Thyroid gland (tissue), 4 donors: ENCODE results near the gene CD58.

ENCODE experiments used
- POLR2A ChIP-seq, 2 donors: fragments of 450-650 bp; IDR thresholded peaks; one replicate each; pipeline ENCODE4 v1.6.1; 2017; ENCODE audit warnings: antibody characterized with exemption in 2 of 2, mild to moderate bottlenecking in 2 of 2, moderate library complexity in 1 of 2
- TF ChIP-seq, protein P1 (sequence below), 6 experiments: fragments of 200-600 bp in 3 of 6; fragments of 450-650 bp in 3 of 6; sonication (generic) in 3 of 6; IDR thresholded peaks; one replicate each; pipeline ENCODE4 v1.5.1; 2016 to 2019; ENCODE audit warnings: antibody characterized with exemption in 6 of 6, mild to moderate bottlenecking in 2 of 6, inconsistent platforms in 1 of 6, moderate library complexity in 1 of 6

DNA sequence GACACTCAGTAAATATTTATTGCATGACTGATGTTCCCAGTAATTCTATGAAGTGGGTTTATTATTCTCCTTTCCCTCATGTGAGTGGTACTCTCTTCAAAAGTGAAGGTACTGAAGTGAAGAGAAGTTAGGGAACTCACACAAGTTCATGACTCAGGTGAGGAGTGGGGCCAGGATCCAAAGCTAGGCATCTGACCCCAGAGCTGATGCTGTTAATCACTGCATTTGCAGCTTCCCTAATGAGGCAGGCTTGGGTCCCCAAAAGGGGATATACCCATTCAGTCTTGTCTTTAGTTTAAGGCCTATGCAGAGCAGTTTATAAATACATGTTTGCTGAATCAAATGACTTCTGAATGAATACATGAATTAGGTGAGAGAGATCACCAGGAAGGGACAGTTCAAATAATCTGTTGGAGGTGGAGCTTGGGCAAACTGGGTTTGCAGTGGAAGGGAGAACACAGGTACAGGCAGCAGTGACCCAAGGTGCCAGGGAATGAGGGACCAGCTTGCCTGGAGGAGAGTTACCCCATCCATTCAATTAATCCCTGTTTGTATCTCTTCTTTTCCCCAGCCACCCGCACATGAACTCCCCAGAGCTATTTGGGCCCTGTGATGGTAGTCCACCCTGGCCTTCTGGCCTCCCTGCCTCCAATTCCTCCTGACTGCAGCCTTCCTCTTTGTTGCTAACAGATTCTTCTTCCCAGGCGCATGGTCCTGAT, 2.0 kb downstream of the CD58 start:
- TF ChIP-seq, protein P1, sequence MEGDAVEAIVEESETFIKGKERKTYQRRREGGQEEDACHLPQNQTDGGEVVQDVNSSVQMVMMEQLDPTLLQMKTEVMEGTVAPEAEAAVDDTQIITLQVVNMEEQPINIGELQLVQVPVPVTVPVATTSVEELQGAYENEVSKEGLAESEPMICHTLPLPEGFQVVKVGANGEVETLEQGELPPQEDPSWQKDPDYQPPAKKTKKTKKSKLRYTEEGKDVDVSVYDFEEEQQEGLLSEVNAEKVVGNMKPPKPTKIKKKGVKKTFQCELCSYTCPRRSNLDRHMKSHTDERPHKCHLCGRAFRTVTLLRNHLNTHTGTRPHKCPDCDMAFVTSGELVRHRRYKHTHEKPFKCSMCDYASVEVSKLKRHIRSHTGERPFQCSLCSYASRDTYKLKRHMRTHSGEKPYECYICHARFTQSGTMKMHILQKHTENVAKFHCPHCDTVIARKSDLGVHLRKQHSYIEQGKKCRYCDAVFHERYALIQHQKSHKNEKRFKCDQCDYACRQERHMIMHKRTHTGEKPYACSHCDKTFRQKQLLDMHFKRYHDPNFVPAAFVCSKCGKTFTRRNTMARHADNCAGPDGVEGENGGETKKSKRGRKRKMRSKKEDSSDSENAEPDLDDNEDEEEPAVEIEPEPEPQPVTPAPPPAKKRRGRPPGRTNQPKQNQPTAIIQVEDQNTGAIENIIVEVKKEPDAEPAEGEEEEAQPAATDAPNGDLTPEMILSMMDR (IDR thresholded peaks at IDR 0.05) = no peak
- no peak for TF ChIP-seq POLR2A (IDR thresholded peaks at IDR 0.05)
